OCI-LY7 (cell line): ENCODE results near the gene SYN1. TPM values are rescaled to one million over a fixed set of nuclear protein-coding genes. Genes with fewer than 3 reads are reported as not detected.

Source experiments
- BruUV-seq: library from RNA; stranded (reverse); fragments of 400-500 nt; replicated peaks from 2 replicates; lab custom pipeline; 2021; lab: Mats Ljungman, UMichigan
- CTCF ChIA-PET: fragments of 300-600 bp; sonication (Branson Sonifier 250); formaldehyde crosslinking; loops from one replicate; lab custom pipeline; 2022; ENCODE audit warnings: antibody characterized with exemption; ENCODE audit not compliant: unreplicated experiment; lab: Charles Lee
- POLR2A ChIA-PET: fragments of 300-600 bp; sonication (Branson Sonifier 250); formaldehyde crosslinking; loops from one replicate; lab custom pipeline; 2022; ENCODE audit warnings: antibody characterized with exemption; lab: Charles Lee
- DNase-seq: peaks from one replicate; pipeline ENCODE4 v3.0.0-alpha.2; 2015; ENCODE audit warnings: low spot score
- H2AFZ ChIP-seq: fragments of 200-600 bp; sonication (generic), shearing (Covaris generic); 2 replicates; pipeline ENCODE4 v1.6.1; 2014; ENCODE audit warnings: mild to moderate bottlenecking, antibody characterized with exemption, low read length, moderate library complexity
- H3K27ac ChIP-seq: fragments of 200-600 bp; sonication (generic); 2 replicates; pipeline ENCODE4 v1.5.1; 2014; ENCODE audit warnings: mixed run types, low read depth, mild to moderate bottlenecking, moderate library complexity, low read length, inconsistent platforms; ENCODE audit not compliant: poor library complexity, severe bottlenecking
- H3K36me3 ChIP-seq: fragments of 200-600 bp; sonication (generic); 2 replicates; pipeline ENCODE4 v1.6.1; 2014; ENCODE audit warnings: mild to moderate bottlenecking, antibody characterized with exemption, low read length, moderate library complexity, mixed read lengths; ENCODE audit not compliant: insufficient read depth
- H3K4me1 ChIP-seq: fragments of 200-600 bp; sonication (generic); 2 replicates; pipeline ENCODE4 v1.5.1; 2014; ENCODE audit warnings: mild to moderate bottlenecking, low read length; ENCODE audit not compliant: insufficient read depth, poor library complexity, severe bottlenecking
- H3K4me2 ChIP-seq: fragments of 200-600 bp; sonication (generic); 2 replicates; pipeline ENCODE4 v1.6.1; 2014; ENCODE audit warnings: mild to moderate bottlenecking, low read length
- H3K4me3 ChIP-seq: fragments of 200-600 bp; sonication (generic); 2 replicates; pipeline ENCODE4 v1.5.1; 2014; ENCODE audit warnings: mild to moderate bottlenecking, low read depth, low read length; ENCODE audit not compliant: poor library complexity, severe bottlenecking
- H3K79me2 ChIP-seq: fragments of 200-600 bp; sonication (generic); 2 replicates; pipeline ENCODE4 v1.6.1; 2016; ENCODE audit warnings: low read depth, mild to moderate bottlenecking, low read length, moderate library complexity, mixed read lengths; ENCODE audit not compliant: insufficient read depth
- H3K9me2 ChIP-seq: fragments of 200-600 bp; sonication (generic); 2 replicates; pipeline ENCODE4 v1.6.1; 2016; ENCODE audit warnings: mild to moderate bottlenecking, low read length, mixed read lengths; ENCODE audit not compliant: insufficient read depth
- H3K9me3 ChIP-seq: fragments of 200-600 bp; sonication (generic); 2 replicates; pipeline ENCODE4 v1.6.1; 2014; ENCODE audit warnings: mild to moderate bottlenecking, mixed run types, low read length, mixed read lengths
- H4K20me1 ChIP-seq: fragments of 200-600 bp; sonication (generic); 2 replicates; pipeline ENCODE4 v1.6.1; 2014; ENCODE audit warnings: mild to moderate bottlenecking, antibody characterized with exemption, low read length, moderate library complexity, mixed read lengths; ENCODE audit not compliant: insufficient read depth
- EZH2phosphoT487 ChIP-seq: fragments of 200-600 bp; sonication (generic); IDR thresholded peaks from 2 replicates; pipeline ENCODE4 v1.6.1; 2018; ENCODE audit warnings: low read depth, borderline replicate concordance, mild to moderate bottlenecking, mixed run types, antibody characterized with exemption, low read length, moderate library complexity, mixed read lengths
- intact Hi-C: fragments of 100-400 bp; cut with micrococcal nuclease; formaldehyde crosslinking; loops from one replicate; pipeline ENCODE4 v1.10.0; 2022; ENCODE audit not compliant: unreplicated experiment
- total RNA-seq, 2 experiments: library from RNA; depleted of rRNA in 1 of 2; stranded (reverse); fragments of >200 nt in 1 of 2; shearing (Covaris generic) in 1 of 2; gene quantifications; 2 replicates each; pipeline ENCODE4 v1.2.3, GENCODE V29; 2014 to 2022
- TF ChIP-seq, protein P1 (sequence below): fragments of 200-600 bp; sonication (generic); conservative IDR thresholded peaks from 2 replicates; pipeline ENCODE4 v1.5.1; 2014; ENCODE audit warnings: mild to moderate bottlenecking, antibody characterized with exemption, low read length, moderate library complexity, mixed read lengths

SYN1 gene
- total RNA-seq, 2 experiments from 2014 or later: not detected

- Histone ChIP-seq H3K27ac (no peak overlapping the region), H3K4me3 (no peak overlapping the region), H3K4me2 (no peak overlapping the region), H3K79me2 (no peaks in the 10 kb centered on the region), H3K9me2 (no peaks in the 10 kb centered on the region), H2AFZ (no peak overlapping the region), H4K20me1 (no peaks in the 10 kb centered on the region), H3K4me1 (no peaks in the 10 kb centered on the region), H3K36me3 (no peaks in the 10 kb centered on the region), H3K9me3 (no peaks in the 10 kb centered on the region)
- DNase-seq: no peak
- intact Hi-C loops: no loop called here
- ChIA-PET CTCF (no interaction called here), POLR2A (no interaction called here)
- no TSS peak for BruUV-seq
- TF ChIP-seq EZH2phosphoT487: no peak
- TF ChIP-seq, protein P1, sequence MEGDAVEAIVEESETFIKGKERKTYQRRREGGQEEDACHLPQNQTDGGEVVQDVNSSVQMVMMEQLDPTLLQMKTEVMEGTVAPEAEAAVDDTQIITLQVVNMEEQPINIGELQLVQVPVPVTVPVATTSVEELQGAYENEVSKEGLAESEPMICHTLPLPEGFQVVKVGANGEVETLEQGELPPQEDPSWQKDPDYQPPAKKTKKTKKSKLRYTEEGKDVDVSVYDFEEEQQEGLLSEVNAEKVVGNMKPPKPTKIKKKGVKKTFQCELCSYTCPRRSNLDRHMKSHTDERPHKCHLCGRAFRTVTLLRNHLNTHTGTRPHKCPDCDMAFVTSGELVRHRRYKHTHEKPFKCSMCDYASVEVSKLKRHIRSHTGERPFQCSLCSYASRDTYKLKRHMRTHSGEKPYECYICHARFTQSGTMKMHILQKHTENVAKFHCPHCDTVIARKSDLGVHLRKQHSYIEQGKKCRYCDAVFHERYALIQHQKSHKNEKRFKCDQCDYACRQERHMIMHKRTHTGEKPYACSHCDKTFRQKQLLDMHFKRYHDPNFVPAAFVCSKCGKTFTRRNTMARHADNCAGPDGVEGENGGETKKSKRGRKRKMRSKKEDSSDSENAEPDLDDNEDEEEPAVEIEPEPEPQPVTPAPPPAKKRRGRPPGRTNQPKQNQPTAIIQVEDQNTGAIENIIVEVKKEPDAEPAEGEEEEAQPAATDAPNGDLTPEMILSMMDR: no peak
These were observed 23.4 kb downstream of the SYN1 start for GRCh38 chrX:47596256-47596655.

DNA sequence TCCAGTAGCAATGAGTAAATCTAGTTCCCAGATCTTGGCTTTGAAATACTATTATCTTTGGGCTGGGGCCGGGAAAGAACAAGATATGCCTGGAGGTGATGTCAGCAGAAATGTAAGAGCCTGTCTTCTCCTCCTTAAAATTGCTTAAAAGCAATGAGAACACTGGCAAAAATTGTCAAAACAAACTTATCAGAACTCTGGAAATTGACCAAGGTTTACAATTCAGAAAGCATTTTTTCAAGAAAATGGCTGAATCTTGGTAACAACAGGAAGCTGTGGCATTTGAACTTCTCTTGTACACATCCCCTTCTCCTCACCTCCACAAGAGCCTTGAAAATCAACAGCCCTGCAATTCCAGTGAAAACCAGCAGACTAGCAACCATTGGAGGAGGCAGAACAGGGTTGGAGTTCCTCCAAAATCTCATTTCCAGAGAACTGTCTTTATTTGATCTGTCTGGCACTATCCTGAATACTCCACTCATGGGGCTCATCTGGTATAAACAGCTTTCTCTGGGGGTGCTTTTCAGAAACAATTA is 23.9 kb downstream of the SYN1 start:
- POLR2A ChIA-PET: no interaction called here
- no peaks in the 10 kb centered on the region for H3K9me2 ChIP-seq
- no peaks in the 10 kb centered on the region for H3K4me1 ChIP-seq
- H4K20me1 ChIP-seq: no peaks in the 10 kb centered on the region
- no peak for TF ChIP-seq EZH2phosphoT487
- TF ChIP-seq, protein P1: no peak
- no peaks in the 10 kb centered on the region for H3K79me2 ChIP-seq
- no peak overlapping the region for H3K4me2 ChIP-seq
- no TSS peak for BruUV-seq
- H3K36me3 ChIP-seq: no peaks in the 10 kb centered on the region
- CTCF ChIA-PET: no interaction called here
- DNase-seq: no peak
- H3K27ac ChIP-seq: no peak overlapping the region
- intact Hi-C loops: no loop called here
- no peaks in the 10 kb centered on the region for H3K9me3 ChIP-seq
- H3K4me3 ChIP-seq: no peak overlapping the region
- H2AFZ ChIP-seq: no peak overlapping the region

DNA sequence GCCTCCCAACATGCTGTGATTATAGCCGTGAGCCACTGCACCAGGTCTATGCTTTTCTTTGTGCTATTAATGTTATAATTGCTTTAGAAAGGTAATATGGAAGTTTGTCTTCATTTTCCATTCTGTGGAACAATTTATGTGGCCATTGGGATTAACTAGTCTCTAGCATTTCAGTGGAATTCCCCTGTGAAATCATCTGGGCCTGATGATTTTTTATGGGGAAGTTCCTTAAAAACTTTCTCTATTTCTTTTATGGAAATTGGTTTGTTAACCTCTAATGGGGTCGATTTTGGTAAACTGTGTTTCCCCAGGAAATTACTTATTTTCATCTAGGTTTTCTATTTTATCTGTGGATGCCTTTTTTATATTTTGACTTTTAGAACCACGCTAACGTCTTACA is 26.1 kb downstream of the SYN1 start:
- Histone ChIP-seq H3K4me2 (no peak overlapping the region), H3K9me3 (no peaks in the 10 kb centered on the region), H3K4me1 (no peaks in the 10 kb centered on the region), H3K4me3 (no peak overlapping the region), H3K79me2 (no peaks in the 10 kb centered on the region), H3K27ac (no peak overlapping the region), H3K36me3 (no peaks in the 10 kb centered on the region), H3K9me2 (no peaks in the 10 kb centered on the region), H4K20me1 (no peaks in the 10 kb centered on the region), H2AFZ (no peak overlapping the region)
- CTCF ChIA-PET: no interaction called here
- intact Hi-C loops: no loop called here
- BruUV-seq: no TSS peak
- DNase-seq: no peak
- TF ChIP-seq, protein P1: no peak
- TF ChIP-seq EZH2phosphoT487: no peak
- POLR2A ChIA-PET: interaction anchor here (0.7 kb wide), 1 partner anchor 339 kb away, joined by 5 read pairs; no protein-coding TSS in a partner anchor
